ENCODE results near the gene PET117. TPM values are rescaled to one million over a fixed set of nuclear protein-coding genes. Genes with fewer than 3 reads are reported as not detected.
"Not testable (repeated sequence)": the region's sequence is repeated elsewhere in the genome, so short reads cannot be mapped to it uniquely, and the experiment has no call there.

PET117 gene
- total RNA-seq: 10 to 100 TPM; 15.2 to 15.9 TPM

DNA sequence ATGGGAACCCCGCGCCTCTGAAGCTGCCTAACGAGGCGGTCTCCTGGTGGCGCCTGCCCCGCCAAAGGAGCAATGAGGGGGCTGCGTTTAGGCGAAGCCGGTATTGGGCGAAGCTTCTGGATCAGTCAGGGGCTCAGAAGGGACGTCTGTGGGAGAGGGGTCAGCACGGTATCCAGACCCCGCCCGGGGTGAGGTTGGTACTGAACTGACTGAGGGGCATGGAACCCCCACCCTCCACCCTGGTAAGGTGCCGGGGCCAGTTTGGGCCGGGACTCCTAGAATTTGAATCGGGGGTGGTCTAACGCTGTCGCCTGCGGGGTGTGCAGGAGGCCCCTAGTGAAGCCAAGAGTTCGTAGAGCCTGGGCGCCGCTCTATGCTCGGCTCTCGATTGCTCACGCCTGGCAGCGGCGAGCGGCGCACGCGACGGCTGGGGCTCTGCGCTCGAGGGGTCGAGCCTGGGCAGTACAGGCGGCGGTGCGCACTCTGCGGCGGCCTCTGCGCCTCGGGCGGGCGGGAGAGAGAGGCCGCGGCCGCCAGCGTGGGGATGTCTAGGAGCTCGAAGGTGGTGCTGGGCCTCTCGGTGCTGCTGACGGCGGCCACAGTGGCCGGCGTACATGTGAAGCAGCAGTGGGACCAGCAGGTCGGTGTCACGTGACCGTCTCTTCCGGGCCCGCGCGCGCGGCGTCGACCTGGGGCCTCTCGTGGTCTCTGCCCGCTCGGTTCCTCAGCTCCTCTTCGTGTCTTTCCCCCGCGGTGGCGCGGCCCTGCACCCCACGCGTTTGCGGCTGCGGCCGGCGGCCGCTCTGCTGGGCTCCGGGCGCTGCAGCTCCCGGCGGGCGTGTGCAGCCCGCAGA is at the start of gene PET117, which contains the start of gene KAT14:
Gene PET117 (plus strand): TSS at position 452 of the 854 bp plus-strand sequence. CDS start 93 bp downstream, at position 545.
Gene KAT14 (plus strand): TSS at position 452 of the 854 bp plus-strand sequence. CDS start 4,798 bp downstream, outside the sequence.
- intact Hi-C loops (cut with micrococcal nuclease): loop anchor here (1.0 to 10.0 kb wide), 8 partner anchors 151 to 1403 kb away; partner anchors contain the start of genes BFSP1, DZANK1, MGME1 and POLR3F
- POLR2A ChIA-PET: interaction anchor here (0.8 to 1.3 kb wide), 6 partner anchors 9 to 370 kb away, joined by 3 to 7 read pairs (median 4); partner anchors contain the start of genes DZANK1, POLR3F, SEC23B and ZNF133
- peak within 1 kb of the TSS; percentile 65 for H3K4me3 Mint-ChIP-seq
- H3K4me1 Mint-ChIP-seq (ENCODE audit: low read depth): peaks cover 29% of the 10 kb centered on the region
- CTCF ChIA-PET: interaction anchor here (0.6 to 1.2 kb wide), 6 partner anchors 11 to 1639 kb away, joined by 3 to 5 read pairs (median 4); partner anchors contain the start of gene RRBP1
- no peaks in the 10 kb centered on the region for H3K27me3 Mint-ChIP-seq
- H3K9me3 Mint-ChIP-seq: no peaks in the 10 kb centered on the region
- peaks cover 7% of the 10 kb centered on the region for H3K36me3 Mint-ChIP-seq
- peak within 1 kb of the TSS; percentile 76 for H3K27ac Mint-ChIP-seq
- DNase-seq: peak; percentile 93

GRCh38 chr20:18088298-18088697 is 49.4 kb upstream of the PET117 start:
- H3K27ac Mint-ChIP-seq; H3K36me3 Mint-ChIP-seq; H3K4me3 Mint-ChIP-seq; H3K4me1 Mint-ChIP-seq (ENCODE audit: low read depth); H3K9me3 Mint-ChIP-seq; CTCF ChIA-PET; POLR2A ChIA-PET; intact Hi-C loops (cut with micrococcal nuclease); H3K27me3 Mint-ChIP-seq; DNase-seq: not testable (repeated sequence)

GRCh38 chr20:18088841-18089240 is 48.8 kb upstream of the PET117 start:
- H3K9me3 Mint-ChIP-seq; intact Hi-C loops (cut with micrococcal nuclease); H3K36me3 Mint-ChIP-seq; H3K27ac Mint-ChIP-seq; DNase-seq; H3K4me3 Mint-ChIP-seq; POLR2A ChIA-PET; H3K4me1 Mint-ChIP-seq (ENCODE audit: low read depth); H3K27me3 Mint-ChIP-seq; CTCF ChIA-PET: not testable (repeated sequence)

GRCh38 chr20:18090044-18090443 is 47.6 kb upstream of the PET117 start:
- no peak for DNase-seq
- ChIA-PET CTCF (interaction anchor here (0.6 kb wide), 1 partner anchor 1290 kb away, joined by 4 read pairs; no protein-coding TSS in a partner anchor), POLR2A (no interaction called here)
- Mint-ChIP-seq H3K36me3 (no peaks in the 10 kb centered on the region), H3K4me3 (no peak overlapping the region), H3K9me3 (no peaks in the 10 kb centered on the region), H3K27me3 (peaks cover 4% of the 10 kb centered on the region), H3K4me1 (ENCODE audit: low read depth) (no peaks in the 10 kb centered on the region), H3K27ac (no peak overlapping the region)
- intact Hi-C loops (cut with micrococcal nuclease): no loop called here

DNA sequence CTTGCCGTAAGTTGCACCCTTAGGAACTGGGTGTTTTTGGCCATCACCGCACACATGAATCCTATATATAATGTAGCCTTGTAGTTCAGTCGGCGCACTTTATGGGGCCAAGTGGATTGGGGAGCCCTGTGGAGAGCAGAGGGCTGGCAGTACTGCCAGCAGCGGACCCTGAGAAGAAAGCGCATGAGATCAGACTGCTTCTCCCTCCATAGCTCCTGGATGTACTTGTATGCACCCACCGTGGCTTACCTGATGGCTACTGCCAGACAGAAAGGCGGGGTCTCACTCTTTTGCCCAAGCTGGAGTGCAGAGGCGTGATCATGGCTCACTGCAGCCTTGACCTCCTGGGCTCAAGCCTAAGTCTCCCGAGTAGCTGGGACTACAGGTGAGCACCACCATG is 47.2 kb upstream of the PET117 start:
- ChIA-PET CTCF (interaction anchor here (0.6 kb wide), 1 partner anchor 1290 kb away, joined by 4 read pairs; no protein-coding TSS in a partner anchor), POLR2A (no interaction called here)
- Mint-ChIP-seq H3K36me3 (no peaks in the 10 kb centered on the region), H3K4me1 (ENCODE audit: low read depth) (no peaks in the 10 kb centered on the region), H3K27ac (no peak overlapping the region), H3K27me3 (peaks cover 4% of the 10 kb centered on the region), H3K9me3 (no peaks in the 10 kb centered on the region), H3K4me3 (no peak overlapping the region)
- no peak for DNase-seq
- intact Hi-C loops (cut with micrococcal nuclease): no loop called here

- no peak overlapping the region for H3K4me3 Mint-ChIP-seq
- H3K4me1 Mint-ChIP-seq (ENCODE audit: low read depth): no peaks in the 10 kb centered on the region
- H3K27ac Mint-ChIP-seq: no peak overlapping the region
- DNase-seq: no peak
- H3K27me3 Mint-ChIP-seq: peaks cover 2% of the 10 kb centered on the region
- no peaks in the 10 kb centered on the region for H3K9me3 Mint-ChIP-seq
- intact Hi-C loops (cut with micrococcal nuclease): no loop called here
- H3K36me3 Mint-ChIP-seq: no peaks in the 10 kb centered on the region
- POLR2A ChIA-PET: no interaction called here
- CTCF ChIA-PET: no interaction called here
Measured at GRCh38 chr20:18091623-18092022, 46.0 kb upstream of the PET117 start.

GRCh38 chr20:18092890-18093289 is 44.8 kb upstream of the PET117 start:
- peaks cover 2% of the 10 kb centered on the region for H3K27me3 Mint-ChIP-seq
- no peak overlapping the region for H3K27ac Mint-ChIP-seq
- no peaks in the 10 kb centered on the region for H3K36me3 Mint-ChIP-seq
- no peak overlapping the region for H3K4me3 Mint-ChIP-seq
- DNase-seq: no peak
- H3K9me3 Mint-ChIP-seq: no peaks in the 10 kb centered on the region
- ChIA-PET CTCF (interaction anchor here (0.7 kb wide), 1 partner anchor 10 kb away, joined by 3 read pairs; no protein-coding TSS in a partner anchor), POLR2A (no interaction called here)
- intact Hi-C loops (cut with micrococcal nuclease): no loop called here
- no peaks in the 10 kb centered on the region for H3K4me1 Mint-ChIP-seq (ENCODE audit: low read depth)

GRCh38 chr20:18093388-18093787 is 44.3 kb upstream of the PET117 start:
- Mint-ChIP-seq H3K36me3 (no peaks in the 10 kb centered on the region), H3K4me1 (ENCODE audit: low read depth) (no peaks in the 10 kb centered on the region), H3K4me3 (no peak overlapping the region), H3K27ac (no peak overlapping the region), H3K27me3 (peaks cover 2% of the 10 kb centered on the region), H3K9me3 (no peaks in the 10 kb centered on the region)
- POLR2A ChIA-PET: no interaction called here
- intact Hi-C loops (cut with micrococcal nuclease): no loop called here
- CTCF ChIA-PET: no interaction called here
- DNase-seq: no peak

GRCh38 chr20:18094191-18094590 is 43.5 kb upstream of the PET117 start:
- no peak overlapping the region for H3K27ac Mint-ChIP-seq
- no peaks in the 10 kb centered on the region for H3K4me1 Mint-ChIP-seq (ENCODE audit: low read depth)
- intact Hi-C loops (cut with micrococcal nuclease): no loop called here
- peaks cover 5% of the 10 kb centered on the region for H3K27me3 Mint-ChIP-seq
- POLR2A ChIA-PET: no interaction called here
- CTCF ChIA-PET: no interaction called here
- H3K9me3 Mint-ChIP-seq: no peaks in the 10 kb centered on the region
- no peaks in the 10 kb centered on the region for H3K36me3 Mint-ChIP-seq
- no peak for DNase-seq
- H3K4me3 Mint-ChIP-seq: no peak overlapping the region

GRCh38 chr20:18100569-18100968 is 37.1 kb upstream of the PET117 start:
- H3K36me3 Mint-ChIP-seq; CTCF ChIA-PET; POLR2A ChIA-PET; H3K27me3 Mint-ChIP-seq; H3K4me1 Mint-ChIP-seq (ENCODE audit: low read depth); H3K4me3 Mint-ChIP-seq; H3K27ac Mint-ChIP-seq; intact Hi-C loops (cut with micrococcal nuclease); DNase-seq; H3K9me3 Mint-ChIP-seq: not testable (repeated sequence)

DNA sequence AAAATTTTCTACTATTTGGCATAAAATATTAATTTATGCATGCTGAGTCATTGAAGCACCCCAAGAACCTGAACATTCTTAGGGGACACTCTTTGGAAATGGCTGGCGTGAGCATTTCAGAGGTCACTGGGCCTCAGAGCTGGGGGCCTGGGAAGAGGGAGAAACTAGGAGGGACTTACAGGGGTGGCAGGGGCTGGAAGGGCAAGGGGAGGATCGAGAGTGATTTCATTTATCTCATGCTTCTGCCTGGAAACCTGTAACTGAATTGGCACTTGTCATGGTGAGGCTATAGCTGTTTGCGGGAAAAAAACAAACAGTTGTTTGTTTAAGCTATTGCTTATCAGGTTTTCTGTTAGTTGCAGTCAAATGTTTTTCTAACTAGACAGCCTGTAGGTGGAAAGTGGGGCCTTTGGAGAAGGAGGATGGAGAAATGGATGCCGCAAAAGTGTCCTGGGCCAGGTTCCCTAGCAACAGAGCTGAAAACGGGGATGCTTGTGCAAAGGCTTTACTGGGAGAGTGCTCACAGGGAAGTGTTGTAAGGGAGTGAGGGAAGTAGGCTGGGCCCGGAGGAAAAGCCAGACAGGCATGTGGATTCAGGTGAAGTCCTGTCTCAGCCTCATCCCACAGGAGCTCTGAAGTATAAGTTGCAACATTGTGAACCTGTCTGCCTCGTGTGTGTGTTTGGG is 36.4 kb upstream of the PET117 start:
- no peak overlapping the region for H3K27ac Mint-ChIP-seq
- intact Hi-C loops (cut with micrococcal nuclease): no loop called here
- DNase-seq: no peak
- ChIA-PET CTCF (no interaction called here), POLR2A (no interaction called here)
- H3K4me1 Mint-ChIP-seq (ENCODE audit: low read depth): no peaks in the 10 kb centered on the region
- H3K9me3 Mint-ChIP-seq: no peaks in the 10 kb centered on the region
- H3K36me3 Mint-ChIP-seq: no peaks in the 10 kb centered on the region
- H3K27me3 Mint-ChIP-seq: peaks cover 8% of the 10 kb centered on the region
- H3K4me3 Mint-ChIP-seq: no peak overlapping the region

DNA sequence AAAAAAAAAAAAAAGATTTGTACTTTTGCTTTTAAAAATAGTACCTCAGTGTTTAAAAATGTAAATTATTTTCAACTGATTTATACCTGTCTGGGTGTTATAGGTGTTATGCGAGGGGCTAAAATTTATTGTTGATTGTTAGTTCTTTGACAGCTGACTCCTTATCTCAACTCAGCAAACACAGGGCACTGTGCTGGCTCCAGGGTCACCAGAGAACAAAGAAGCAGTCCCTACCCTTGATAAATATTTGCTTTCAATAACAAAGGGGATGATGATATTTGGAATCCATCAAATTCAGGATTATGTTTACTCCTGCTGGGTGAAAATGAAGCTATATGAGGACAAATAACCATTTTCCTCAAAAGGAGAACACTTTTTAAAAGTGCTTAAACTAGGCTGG is 34.2 kb upstream of the PET117 start:
- Mint-ChIP-seq H3K36me3 (no peaks in the 10 kb centered on the region), H3K27me3 (peaks cover 9% of the 10 kb centered on the region), H3K27ac (no peak overlapping the region), H3K4me3 (no peak overlapping the region), H3K9me3 (peaks cover 2% of the 10 kb centered on the region), H3K4me1 (ENCODE audit: low read depth) (no peaks in the 10 kb centered on the region)
- ChIA-PET POLR2A (no interaction called here), CTCF (interaction anchor here (0.7 kb wide), 1 partner anchor 718 kb away, joined by 3 read pairs; no protein-coding TSS in a partner anchor)
- intact Hi-C loops (cut with micrococcal nuclease): no loop called here
- no peak for DNase-seq
